T-helper 22 cell (primary cell): Measurements from ENCODE around the gene AFTPH.

Experiments used
- DNase-seq: peaks from one replicate; pipeline ENCODE4 v3.0.0-alpha.2; 2020; ENCODE audit warnings: low read depth

The AFTPH gene

DNA sequence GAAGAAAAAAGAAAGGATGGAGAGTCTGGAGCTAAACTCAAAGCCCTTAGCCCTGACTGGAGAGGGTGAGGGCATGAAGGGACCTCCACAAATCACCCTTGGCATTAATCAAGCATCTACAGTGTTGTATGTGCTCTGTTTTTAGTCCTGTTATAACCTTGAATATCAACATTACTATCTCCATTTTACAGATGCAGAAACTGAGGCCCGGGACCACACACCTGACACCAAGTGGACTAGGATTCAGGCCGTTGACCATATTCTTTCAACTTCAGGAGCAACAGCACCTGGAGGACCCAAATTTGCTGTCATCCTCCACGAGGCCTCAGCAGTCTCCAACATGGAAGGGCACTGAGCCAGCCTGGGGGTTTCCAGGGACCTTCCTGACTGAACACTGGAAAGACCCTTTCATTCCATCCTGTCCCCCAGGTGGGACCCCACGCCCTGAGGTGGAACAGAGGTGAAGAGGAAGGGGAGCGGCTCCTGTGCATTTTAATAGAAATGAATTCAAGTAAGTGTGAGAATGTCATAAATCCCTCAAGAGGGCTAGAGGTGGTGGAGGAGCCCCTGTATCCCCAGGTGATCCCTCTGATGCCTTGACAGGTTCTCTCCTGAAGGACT is 88.6 kb downstream of the AFTPH start:
- DNase-seq, result no peak

DNA sequence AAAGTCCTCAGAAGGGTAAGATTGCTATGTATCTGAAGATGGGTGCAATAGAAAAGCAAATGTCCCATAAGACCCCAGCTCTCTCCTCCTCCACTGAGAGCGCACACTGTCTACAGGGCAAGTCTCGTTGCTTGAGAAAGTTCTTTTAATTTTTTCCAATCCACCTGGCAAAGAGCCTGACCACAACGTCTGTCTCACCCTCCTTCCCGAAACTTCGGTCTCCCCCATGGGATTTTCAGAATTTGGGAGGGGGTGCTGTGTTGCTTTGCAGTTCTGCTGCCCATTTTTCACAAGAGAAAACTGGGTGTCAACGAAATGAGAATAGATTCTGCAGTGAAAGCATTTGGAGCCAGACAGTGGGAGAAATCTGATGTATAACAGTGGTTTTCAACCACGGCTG is 89.1 kb downstream of the AFTPH start:
- no peak for DNase-seq

DNA sequence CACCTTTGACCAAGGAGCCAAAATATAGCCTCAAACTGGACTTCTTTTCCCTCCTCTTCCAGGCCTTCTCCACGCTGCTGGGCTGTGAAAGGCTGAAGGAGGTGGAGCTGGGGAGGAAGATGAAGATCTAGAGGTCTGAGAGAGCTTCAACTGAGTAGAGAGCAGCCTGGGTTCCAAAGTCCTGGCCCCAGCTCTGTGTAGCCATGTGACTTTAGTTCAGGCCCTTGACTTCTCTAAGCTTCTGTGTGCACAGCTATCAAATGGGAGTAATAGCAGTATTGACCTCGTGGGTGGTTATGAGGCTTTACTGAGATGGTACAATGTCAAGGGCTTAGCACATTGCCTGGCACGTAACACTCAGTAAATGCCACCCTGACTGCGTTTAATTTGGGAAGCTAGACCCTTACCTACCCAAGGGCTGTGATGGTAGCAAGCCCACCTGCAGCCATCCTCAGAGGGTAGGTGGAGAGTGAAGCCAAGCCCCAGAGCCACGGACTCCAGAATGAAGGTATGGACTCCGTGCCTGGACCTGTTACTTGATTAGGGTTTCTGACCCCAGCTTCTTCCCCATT is 91.2 kb downstream of the AFTPH start:
- no peak for DNase-seq

DNA sequence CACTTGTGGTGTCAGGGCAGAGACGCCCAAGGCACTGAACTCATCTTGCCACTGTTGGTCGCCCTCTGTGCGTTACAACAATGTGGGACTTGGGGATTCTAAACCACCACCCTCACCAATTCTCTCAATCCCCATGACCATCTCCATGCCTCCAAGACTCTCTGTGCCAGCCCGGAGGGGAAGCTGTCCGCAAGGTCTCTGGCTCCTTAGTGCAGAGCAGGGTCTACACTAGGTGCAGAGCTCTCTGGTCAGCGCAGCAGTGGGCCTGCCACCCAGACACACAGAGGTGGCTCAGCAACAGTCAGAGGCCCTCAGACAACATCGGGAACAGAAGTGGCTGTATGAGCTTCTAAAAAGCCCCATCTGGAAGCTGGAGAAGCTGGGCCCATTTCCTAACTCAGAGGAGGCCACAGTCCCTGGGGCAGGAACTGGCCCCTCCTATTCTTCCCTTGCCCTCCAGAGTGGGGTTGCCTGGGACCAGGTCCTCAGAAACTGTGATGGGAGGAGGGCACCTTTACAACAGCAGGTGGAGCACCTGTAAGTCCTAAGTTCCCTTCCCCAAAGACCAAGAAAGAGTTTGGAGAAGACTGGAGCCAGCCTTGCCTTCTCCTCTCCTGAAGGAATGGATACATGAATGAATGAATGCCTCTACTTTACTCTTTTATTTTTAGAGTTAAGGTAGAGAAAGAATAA is 91.9 kb downstream of the AFTPH start:
- no peak for DNase-seq

GRCh38 chr2:64617631-64618151 is 93.6 kb downstream of the AFTPH start:
- no peak for DNase-seq

GRCh38 chr2:64620661-64621060 is 96.5 kb downstream of the AFTPH start:
- no peak for DNase-seq

DNA sequence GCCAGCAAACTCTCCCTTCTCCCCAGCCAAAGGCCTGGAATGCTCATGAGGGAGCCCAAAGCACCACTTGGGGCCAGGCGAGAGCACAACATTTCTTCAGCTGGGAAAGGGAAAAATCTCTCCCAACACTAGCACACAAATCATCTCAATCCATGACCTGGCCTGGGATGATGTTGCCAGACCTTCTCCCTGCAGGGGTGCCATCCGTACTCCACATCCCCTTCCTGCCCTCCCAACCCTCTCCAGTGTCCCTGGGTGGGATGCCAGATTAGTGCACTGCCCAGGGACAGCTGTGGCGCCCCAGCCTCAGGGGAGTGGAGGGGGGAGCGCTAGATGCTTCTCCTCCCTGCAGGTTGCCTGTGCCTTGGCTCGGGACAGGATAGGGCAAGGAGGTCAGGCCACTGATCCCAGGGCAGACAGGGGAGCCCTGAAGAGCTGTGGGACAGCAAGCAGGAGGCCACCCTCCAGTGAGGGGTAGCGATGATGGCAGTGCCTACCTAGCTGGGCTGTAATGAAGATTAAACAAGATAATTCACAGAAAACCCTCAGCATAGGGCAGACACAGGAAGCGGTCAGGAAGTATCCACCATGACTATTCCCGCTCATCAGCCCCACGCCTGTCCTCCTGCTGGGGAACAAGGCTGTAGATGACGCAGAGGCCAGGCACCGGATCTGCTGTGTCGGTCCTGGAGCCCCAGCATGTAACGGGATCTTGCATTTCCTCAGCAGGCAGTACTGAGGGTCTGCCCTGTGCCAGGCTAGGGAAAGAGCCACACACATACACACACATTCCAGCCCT is 98.5 kb downstream of the AFTPH start:
- no peak for DNase-seq

- no peak for DNase-seq
Observed at GRCh38 chr2:64623242-64623850, 99.2 kb downstream of the AFTPH start.

- no peak for DNase-seq
Observed at GRCh38 chr2:64624108-64624610, 100.0 kb downstream of the AFTPH start.

DNA sequence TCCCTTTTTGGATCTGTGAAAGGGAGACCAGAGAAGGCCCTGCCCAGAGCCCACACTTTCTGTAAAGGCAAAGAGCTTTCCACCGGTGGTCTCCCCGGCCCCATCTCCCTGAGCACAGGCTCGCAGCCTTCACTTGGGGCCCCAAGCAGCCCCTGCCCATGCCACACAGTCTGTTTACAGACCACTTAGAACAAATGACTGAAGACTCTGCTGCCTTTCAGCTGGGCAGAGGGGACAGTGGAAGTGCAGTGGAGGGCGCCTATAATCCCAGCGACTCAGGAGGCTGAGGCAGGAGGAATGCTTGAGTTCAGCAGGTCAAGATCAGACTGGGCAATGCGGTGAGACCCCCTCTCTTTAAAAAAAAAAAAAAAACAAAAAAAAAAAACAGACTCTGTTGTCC is 100.7 kb downstream of the AFTPH start:
- DNase-seq, result no peak

- no peak for DNase-seq
Observed at GRCh38 chr2:64625299-64626145, 101.4 kb downstream of the AFTPH start.

DNA sequence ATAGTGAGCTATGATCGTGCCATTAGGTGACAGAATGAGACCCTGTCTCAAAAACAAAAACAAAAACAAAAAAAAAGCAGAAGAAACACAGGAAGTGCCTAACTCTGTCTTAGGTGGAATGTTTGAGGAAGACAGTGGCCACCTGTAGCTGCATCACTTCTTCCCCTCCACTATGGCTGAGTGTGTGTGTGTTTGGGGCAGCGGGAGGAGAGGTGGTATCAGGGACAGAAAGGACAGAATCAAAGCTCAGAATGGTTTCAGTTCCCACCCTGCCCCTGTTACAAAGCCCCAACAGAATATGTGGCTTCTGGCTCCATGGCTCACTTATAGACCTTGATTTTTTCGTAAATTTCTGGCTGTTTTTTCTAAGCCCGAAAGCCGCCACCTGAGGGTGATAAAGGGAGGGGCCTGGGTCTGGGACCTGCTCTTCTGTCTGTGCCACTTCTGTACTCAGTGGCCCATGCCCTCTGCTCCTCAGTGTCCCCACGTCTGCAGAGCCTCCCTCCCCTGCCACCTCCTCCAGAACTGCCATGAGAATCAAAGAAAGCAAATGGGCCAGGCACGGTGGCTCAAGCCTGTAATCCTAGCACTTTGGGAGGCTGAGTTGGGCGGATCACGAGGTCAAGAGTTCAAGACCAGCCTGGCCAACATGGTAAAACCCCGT is 102.2 kb downstream of the AFTPH start:
- DNase-seq, result no peak

GRCh38 chr2:64626963-64627760 is 103.0 kb downstream of the AFTPH start:
- no peak for DNase-seq

DNA sequence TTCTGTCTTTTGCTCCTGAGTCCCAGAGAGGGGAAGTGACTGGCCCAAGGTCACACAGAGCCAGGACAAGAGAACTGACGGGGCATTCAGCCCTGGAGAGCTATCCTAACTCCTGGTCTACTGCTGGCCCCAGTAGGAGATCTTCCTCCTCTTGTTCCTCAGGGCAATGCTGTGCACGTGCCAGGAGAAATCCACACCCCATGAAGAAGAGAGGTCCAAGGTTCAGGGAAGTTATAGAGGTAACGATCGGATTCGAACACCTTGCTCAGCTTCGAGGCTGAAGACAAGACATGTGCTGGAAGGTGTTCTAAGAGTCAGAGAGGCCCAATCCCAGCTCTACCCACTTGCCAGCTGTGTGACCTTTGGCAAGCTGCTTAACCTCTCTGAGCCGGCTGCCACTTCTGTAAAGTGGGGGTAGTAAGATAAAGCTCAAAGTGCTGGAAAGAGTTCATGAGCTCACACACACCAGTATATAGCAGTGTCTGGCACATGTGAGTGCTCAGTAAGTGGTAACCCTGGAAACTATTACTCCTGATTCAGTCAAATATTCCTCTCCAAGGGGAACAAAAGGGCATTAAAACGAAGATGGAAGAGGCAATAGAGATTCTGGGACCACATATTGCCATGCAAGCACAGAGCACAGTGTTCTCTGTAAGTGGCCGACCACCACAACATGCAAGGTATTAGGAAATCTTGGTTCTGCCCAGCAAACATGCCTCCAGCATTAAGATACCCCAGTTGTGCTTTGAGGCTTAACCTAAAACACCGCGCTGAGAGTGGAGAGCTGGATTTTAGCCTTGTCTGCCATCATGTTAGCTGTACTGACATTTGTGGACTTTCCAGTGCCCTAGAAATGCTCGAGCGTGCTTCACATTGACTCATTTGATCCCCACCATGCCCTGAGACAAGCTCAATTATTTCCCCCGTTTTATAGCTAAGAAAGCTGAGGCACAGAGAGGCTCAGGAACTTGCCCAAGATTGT is 104.0 kb downstream of the AFTPH start:
- DNase-seq, result no peak

DNA sequence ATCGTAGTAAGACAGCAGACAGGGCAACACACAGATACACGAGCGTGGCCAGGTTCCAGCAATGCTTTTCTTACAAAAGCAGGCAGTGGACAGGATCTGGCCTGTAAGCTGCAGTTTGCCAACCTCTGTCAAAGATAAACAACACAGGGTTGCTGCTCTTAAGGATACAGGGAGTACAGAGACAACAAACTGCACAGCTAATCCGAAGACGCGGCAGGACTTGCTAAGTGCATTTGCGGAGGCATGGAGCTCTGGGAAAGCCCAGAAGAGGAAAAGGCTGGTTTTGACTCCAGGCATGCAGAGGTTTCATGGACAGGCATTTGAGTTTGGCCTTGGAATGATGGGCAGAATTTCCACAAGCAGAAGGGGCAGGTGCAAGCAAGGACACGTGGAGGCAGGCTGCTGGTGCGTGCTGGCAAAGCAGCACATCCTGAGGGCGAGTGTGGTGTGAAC is 105.2 kb downstream of the AFTPH start:
- no peak for DNase-seq

GRCh38 chr2:64629875-64630274 is 105.7 kb downstream of the AFTPH start:
- DNase-seq, result no peak

- DNase-seq, result no peak
Observed at GRCh38 chr2:64630752-64631151, 106.6 kb downstream of the AFTPH start.

DNA sequence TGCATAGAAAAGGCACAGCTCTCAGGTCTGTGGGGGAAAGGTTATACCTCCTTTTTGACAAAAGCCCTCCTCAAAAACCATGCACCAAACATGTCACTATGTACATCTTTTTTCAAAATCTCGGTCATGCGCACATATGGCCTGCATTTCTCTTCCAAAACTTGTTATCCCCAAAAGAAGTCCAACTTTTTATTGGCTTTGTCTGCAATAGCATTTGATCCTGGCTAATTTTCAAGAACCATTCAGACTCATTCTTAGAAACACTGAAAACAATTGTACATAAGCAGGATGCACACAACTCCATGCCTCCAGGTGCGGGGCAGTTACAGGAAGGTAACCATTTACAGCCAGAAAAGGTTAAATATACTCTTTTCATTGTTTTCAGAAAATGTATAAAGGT is 107.6 kb downstream of the AFTPH start:
- DNase-seq, result no peak
